LNCaP clone FGC (cell line): ENCODE data around the gene PTPRC.

Source experiments
- DNase-seq: peaks from one replicate; pipeline ENCODE4 v3.0.0-alpha.2; 2011; ENCODE audit warnings: low read depth
- H3K4me3 ChIP-seq: 2 replicates; pipeline ENCODE4 v1.5.1; 2011; ENCODE audit warnings: mild to moderate bottlenecking, low read depth, low read length, control low read depth
- TF ChIP-seq, protein P1 (sequence below): IDR thresholded peaks from 2 replicates; pipeline ENCODE4 v1.5.1; 2012; ENCODE audit warnings: mild to moderate bottlenecking; ENCODE audit not compliant: control insufficient read depth, insufficient read depth; ENCODE audit errors: extremely low read depth

PTPRC gene

DNA sequence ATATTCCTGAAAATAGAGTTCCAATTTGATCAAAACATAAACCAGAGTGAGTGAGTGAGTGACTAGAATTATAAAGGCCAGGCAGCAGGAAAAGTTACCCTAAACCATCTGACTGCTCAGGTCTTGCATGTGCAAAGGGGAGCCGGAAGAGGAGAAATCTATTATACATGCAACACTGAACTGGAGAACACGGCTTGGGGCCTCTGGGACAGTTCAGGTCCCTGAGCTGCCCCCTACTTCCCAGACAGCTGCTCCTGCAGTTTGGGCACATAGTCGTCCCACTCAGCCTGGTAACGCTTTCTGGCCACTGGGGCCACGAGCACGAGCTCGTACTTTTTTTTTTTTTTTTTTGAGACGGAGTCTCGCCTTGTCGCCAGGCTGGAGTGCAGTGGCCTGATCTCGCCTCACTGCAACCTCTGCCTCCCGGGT lies 40.1 kb downstream of the PTPRC start:
- DNase-seq = no peak
- TF ChIP-seq, protein P1, sequence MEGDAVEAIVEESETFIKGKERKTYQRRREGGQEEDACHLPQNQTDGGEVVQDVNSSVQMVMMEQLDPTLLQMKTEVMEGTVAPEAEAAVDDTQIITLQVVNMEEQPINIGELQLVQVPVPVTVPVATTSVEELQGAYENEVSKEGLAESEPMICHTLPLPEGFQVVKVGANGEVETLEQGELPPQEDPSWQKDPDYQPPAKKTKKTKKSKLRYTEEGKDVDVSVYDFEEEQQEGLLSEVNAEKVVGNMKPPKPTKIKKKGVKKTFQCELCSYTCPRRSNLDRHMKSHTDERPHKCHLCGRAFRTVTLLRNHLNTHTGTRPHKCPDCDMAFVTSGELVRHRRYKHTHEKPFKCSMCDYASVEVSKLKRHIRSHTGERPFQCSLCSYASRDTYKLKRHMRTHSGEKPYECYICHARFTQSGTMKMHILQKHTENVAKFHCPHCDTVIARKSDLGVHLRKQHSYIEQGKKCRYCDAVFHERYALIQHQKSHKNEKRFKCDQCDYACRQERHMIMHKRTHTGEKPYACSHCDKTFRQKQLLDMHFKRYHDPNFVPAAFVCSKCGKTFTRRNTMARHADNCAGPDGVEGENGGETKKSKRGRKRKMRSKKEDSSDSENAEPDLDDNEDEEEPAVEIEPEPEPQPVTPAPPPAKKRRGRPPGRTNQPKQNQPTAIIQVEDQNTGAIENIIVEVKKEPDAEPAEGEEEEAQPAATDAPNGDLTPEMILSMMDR = no peak
- H3K4me3 ChIP-seq = no peak overlapping the region

GRCh38 chr1:198679535-198680173 lies 40.8 kb downstream of the PTPRC start:
- TF ChIP-seq, protein P1 = no peak
- no peak for DNase-seq
- no peak overlapping the region for H3K4me3 ChIP-seq

GRCh38 chr1:198680174-198680875 lies 41.5 kb downstream of the PTPRC start:
- no peak for DNase-seq
- TF ChIP-seq, protein P1 = no peak
- H3K4me3 ChIP-seq = no peak overlapping the region

GRCh38 chr1:198681252-198681651 lies 42.4 kb downstream of the PTPRC start:
- TF ChIP-seq, protein P1 = no peak
- no peak overlapping the region for H3K4me3 ChIP-seq
- no peak for DNase-seq

DNA sequence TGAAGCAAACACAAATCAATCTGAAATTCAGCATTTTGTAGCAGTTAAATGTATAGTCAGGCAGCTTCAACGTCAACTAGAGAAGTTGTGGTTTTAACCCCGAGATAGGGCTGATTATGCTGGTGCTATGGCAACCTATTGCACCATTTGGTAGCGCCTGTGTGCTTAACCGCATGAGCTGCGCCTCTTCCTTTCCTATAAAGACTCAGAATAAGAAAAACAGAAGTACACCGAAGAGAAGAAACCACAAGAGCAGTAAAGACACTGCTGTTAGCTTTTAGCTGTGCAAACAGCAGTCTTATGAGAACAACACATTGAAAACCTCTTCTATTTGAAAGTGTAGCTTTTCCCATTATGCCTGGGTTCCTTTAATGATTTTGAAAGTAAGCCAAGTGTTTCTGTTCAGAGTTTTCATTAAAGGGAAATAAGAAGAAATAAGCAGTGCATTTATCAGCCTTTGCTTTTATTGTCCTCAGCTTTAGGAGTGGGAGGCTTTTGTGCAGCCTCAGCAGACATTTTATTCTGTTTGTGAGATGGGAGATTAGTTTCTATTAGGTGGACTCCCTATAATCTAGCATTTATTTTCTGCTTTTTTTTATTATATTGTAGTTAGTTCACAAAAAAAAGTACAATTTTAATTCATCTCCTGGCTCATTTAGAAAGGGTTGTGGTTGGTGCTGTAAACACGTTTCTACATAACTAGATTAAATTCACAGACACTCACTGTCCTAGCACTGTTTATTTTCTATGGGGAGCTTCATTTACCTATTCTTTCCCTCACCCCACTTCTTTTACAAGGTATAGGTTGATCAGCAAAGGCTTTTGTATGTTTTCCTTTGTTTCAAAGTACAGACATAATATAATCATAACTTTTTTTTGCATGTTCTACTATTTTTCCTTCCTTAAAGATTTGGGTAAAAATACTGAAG lies 43.3 kb downstream of the PTPRC start:
- TF ChIP-seq, protein P1 = no peak
- no peak overlapping the region for H3K4me3 ChIP-seq
- DNase-seq = no peak

GRCh38 chr1:198682850-198683249 lies 44.0 kb downstream of the PTPRC start:
- no peak for DNase-seq
- no peak overlapping the region for H3K4me3 ChIP-seq
- TF ChIP-seq, protein P1 = no peak
